Measurements from ENCODE around the gene VEZT.

- TF ChIP-seq CTCF (IDR thresholded peaks at IDR 0.05; ENCODE audit: low read depth, low read length, poor library complexity, severe bottlenecking) (no peak), EZH2phosphoT487 (IDR thresholded peaks at IDR 0.05; ENCODE audit: borderline replicate concordance, low read length) (no peak)
Observed at GRCh38 chr12:95201056-95201670, 16.4 kb upstream of the VEZT start.

All from DOHH2 (cell line).